Dendritic cell treated with granulocyte-macrophage colony-stimulating factor and Interleukin-4, amounts not matched to agents 40 ng/mL and 50 ng/mL, for 4 days (primary cell): ENCODE data around the gene RRP8.

Experiments used
- H3K27ac Mint-ChIP-seq: one replicate; pipeline ENCODE4 v1.8.0; 2022; ENCODE audit warnings: mild to moderate bottlenecking, mixed read lengths
- H3K27me3 Mint-ChIP-seq: one replicate; pipeline ENCODE4 v1.8.0; 2022; ENCODE audit warnings: mild to moderate bottlenecking, mixed read lengths
- H3K36me3 Mint-ChIP-seq: one replicate; pipeline ENCODE4 v1.8.0; 2022; ENCODE audit warnings: low read depth, mixed read lengths
- H3K4me1 Mint-ChIP-seq: one replicate; pipeline ENCODE4 v1.8.0; 2022; ENCODE audit warnings: low read depth, mixed read lengths
- H3K4me3 Mint-ChIP-seq: one replicate; pipeline ENCODE4 v1.8.0; 2022; ENCODE audit warnings: mild to moderate bottlenecking, moderate library complexity, mixed read lengths
- H3K9me3 Mint-ChIP-seq: one replicate; pipeline ENCODE4 v1.8.0; 2022; ENCODE audit warnings: mixed read lengths
- intact Hi-C: fragments of 100-400 bp; cut with micrococcal nuclease; formaldehyde crosslinking; loops from one replicate; pipeline ENCODE4 v1.15.0; 2022

Gene RRP8

GRCh38 chr11:6587360-6587953 lies 16.0 kb downstream of the RRP8 start:
- intact Hi-C loops: no loop called here
- Mint-ChIP-seq H3K4me3 (no peak overlapping the region), H3K27me3 (no peaks in the 10 kb centered on the region), H3K27ac (no peak overlapping the region), H3K36me3 (peaks cover 62% of the 10 kb centered on the region), H3K9me3 (peaks cover 26% of the 10 kb centered on the region), H3K4me1 (no peaks in the 10 kb centered on the region)

DNA sequence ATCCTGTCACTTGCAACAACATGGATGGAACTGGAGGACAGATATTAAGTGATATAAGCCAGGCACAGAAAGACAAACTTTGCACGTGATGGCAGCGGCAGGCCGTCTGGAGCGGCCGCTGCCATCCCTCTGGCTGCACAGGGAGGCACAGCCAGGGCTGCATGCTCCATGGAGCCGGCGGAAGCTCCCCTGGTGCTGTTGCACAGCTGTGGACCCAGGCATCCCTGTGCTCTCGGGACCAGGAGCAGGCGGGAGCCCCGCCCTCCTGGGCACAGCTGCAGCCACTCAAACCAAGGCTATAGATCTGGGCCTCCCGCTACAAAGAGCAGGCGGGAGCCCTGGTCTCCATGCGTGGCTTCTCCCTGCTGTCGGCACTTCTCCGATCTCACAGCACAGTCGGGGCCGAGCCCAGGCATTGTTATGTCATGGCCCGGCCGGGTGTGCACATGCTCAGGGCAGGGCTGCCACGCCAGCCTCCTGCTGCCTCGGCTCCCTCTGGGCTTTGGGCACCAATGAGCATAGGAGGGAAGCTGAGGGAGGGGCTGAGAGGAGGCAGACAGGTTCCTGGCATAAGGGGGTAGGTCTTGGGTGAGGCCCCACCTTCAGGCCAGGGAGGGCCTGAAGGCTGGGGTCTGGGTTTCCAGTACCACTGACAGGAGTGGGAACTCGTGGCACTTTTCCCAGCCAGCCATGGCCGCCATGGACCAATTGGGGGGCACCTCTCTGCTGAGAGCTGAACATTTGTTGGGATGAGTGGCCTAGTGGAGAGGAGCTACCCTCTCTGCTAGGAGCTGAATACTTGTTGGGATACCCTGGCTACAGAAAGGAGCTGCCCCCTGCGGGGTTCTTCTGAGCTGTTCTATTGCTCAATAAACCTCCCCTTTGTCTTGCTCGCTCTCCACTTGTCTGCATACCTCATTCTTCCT lies 16.7 kb downstream of the RRP8 start:
- Mint-ChIP-seq H3K27me3 (no peaks in the 10 kb centered on the region), H3K4me3 (no peak overlapping the region), H3K4me1 (no peaks in the 10 kb centered on the region), H3K9me3 (peaks cover 27% of the 10 kb centered on the region), H3K36me3 (peaks cover 55% of the 10 kb centered on the region), H3K27ac (no peak overlapping the region)
- intact Hi-C loops: no loop called here

GRCh38 chr11:6584528-6584927 lies 18.9 kb downstream of the RRP8 start:
- H3K9me3 Mint-ChIP-seq: peaks cover 27% of the 10 kb centered on the region
- H3K4me3 Mint-ChIP-seq: no peak overlapping the region
- peaks cover 62% of the 10 kb centered on the region for H3K36me3 Mint-ChIP-seq
- no peaks in the 10 kb centered on the region for H3K27me3 Mint-ChIP-seq
- H3K4me1 Mint-ChIP-seq: no peaks in the 10 kb centered on the region
- no peak overlapping the region for H3K27ac Mint-ChIP-seq
- intact Hi-C loops: no loop called here

- intact Hi-C loops: no loop called here
- H3K9me3 Mint-ChIP-seq: peaks cover 27% of the 10 kb centered on the region
- H3K36me3 Mint-ChIP-seq: peaks cover 64% of the 10 kb centered on the region
- H3K4me1 Mint-ChIP-seq: no peaks in the 10 kb centered on the region
- H3K27me3 Mint-ChIP-seq: no peaks in the 10 kb centered on the region
- H3K27ac Mint-ChIP-seq: no peak overlapping the region
- no peak overlapping the region for H3K4me3 Mint-ChIP-seq
Observed at GRCh38 chr11:6583584-6583983, 19.8 kb downstream of the RRP8 start.

- intact Hi-C loops: no loop called here
- Mint-ChIP-seq H3K4me3 (no peak overlapping the region), H3K9me3 (peaks cover 23% of the 10 kb centered on the region), H3K27ac (no peak overlapping the region), H3K27me3 (no peaks in the 10 kb centered on the region), H3K4me1 (peaks cover 8% of the 10 kb centered on the region), H3K36me3 (peaks cover 46% of the 10 kb centered on the region)
Observed at GRCh38 chr11:6579681-6580080, 23.7 kb downstream of the RRP8 start.

DNA sequence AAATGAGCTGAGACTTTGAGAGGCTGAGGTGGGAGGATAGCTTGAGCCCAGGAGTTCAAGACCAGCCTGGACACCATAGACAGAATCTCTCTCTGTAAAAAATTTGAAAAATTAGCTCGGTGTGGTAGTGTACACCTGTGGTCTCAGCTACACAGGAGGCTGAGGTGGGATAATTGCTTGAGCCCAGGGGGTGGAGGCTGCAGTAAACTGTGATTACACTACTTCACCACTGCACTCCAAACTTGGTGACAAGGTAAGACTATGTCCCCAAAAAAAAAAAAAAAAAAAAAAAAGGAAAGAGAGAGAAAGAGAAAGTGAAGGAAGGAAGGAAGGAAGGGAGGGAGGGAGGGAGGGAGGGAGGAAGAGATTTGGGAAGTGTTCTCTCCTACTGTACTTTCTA lies 25.3 kb downstream of the RRP8 start:
- Mint-ChIP-seq H3K27ac (no peak overlapping the region), H3K36me3 (peaks cover 31% of the 10 kb centered on the region), H3K27me3 (no peaks in the 10 kb centered on the region), H3K4me3 (no peak overlapping the region), H3K4me1 (peaks cover 8% of the 10 kb centered on the region), H3K9me3 (peaks cover 7% of the 10 kb centered on the region)
- intact Hi-C loops: no loop called here

DNA sequence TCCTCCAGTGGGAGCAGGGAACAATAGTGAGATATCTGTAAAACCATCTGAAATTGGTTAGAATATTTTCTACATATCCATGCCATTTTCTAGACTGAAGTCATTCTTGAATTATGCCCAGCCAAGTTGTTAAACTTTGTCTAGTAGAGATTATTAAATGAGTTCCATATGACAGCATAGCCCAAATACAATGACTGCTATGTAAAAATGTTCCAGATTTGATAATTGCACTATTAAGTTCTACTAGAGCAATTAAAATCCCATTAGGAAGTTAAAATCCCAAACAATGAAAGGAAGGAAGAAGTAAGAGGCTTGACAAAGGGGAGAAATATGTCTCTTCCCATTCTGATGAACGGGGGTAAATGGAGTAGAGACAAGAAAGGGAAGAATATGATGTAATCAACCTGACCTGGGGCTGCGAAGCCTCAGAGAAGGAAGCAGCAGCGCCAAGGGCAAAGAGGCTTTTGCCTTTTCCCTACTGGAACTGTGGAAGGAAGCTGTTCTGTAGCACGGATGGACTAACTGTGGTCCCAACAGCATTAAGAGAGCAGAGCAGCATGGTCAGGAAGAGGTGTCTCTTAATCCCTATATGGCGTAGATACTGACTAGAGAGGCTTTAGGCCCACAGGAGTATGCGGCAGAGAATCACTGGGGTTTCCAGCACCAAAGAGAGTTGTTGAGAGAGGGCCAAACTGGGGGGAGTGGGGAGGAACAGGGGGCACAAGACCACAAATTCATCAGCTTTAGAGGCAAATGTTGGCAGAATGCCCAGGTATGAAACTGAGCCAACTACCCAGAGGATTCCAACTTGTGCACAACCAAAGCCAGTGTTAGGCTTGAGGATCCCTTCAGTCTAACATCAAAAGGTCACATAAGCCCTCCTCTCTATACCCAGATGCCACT lies 26.7 kb downstream of the RRP8 start:
- H3K36me3 Mint-ChIP-seq: peaks cover 36% of the 10 kb centered on the region
- H3K4me3 Mint-ChIP-seq: no peak overlapping the region
- H3K27me3 Mint-ChIP-seq: peaks cover 3% of the 10 kb centered on the region
- no peak overlapping the region for H3K27ac Mint-ChIP-seq
- no peaks in the 10 kb centered on the region for H3K9me3 Mint-ChIP-seq
- intact Hi-C loops: no loop called here
- H3K4me1 Mint-ChIP-seq: peaks cover 8% of the 10 kb centered on the region

DNA sequence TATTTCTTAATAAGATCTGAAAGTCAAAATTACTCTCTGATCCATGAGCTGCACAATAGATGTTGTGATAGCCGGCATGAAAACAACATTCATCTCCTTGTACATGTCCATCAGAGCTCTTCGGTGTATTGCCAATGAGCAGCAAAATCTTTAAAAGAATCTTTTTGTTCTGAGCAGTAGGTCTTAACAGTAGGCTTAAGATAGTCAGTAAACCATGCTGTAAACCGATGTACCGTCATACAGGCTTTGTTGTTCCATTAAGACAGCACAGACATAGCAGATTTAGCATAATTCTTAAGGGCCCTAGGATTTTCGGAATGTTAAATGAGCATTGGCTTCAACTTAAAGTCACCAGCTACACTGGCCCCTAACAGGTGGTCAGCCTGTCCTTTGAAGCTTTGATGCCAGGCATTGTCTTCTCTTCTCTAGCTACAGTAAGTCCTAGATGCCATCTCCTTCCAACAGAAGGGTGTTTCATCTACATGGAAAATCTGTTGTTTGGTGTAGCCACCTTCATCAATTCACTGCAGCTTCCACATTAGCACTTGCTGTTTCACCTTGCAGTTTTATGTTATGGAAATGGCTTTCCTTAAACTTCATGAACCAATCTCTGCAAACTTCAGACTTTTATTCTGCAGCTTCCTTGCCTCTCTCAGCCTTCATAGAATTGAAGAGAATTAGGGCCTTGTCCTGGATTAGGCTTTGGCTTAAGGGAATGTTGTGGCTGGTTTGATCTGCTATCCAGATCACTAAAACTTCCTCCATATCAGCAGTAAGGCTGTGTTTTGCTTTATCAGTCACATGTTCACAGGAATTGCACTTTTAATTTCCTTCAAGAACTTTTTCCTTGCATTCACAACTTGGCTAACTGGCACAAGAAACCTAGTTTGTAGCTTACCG lies 28.4 kb downstream of the RRP8 start:
- Mint-ChIP-seq H3K27me3 (peaks cover 12% of the 10 kb centered on the region), H3K27ac (no peak overlapping the region), H3K4me1 (peaks cover 8% of the 10 kb centered on the region), H3K36me3 (peaks cover 30% of the 10 kb centered on the region), H3K4me3 (no peak overlapping the region), H3K9me3 (no peaks in the 10 kb centered on the region)
- intact Hi-C loops: no loop called here

- H3K4me1 Mint-ChIP-seq: peaks cover 17% of the 10 kb centered on the region
- H3K36me3 Mint-ChIP-seq: peaks cover 19% of the 10 kb centered on the region
- intact Hi-C loops: no loop called here
- H3K27me3 Mint-ChIP-seq: peaks cover 12% of the 10 kb centered on the region
- no peaks in the 10 kb centered on the region for H3K9me3 Mint-ChIP-seq
- no peak overlapping the region for H3K4me3 Mint-ChIP-seq
- H3K27ac Mint-ChIP-seq: no peak overlapping the region
Observed at GRCh38 chr11:6572215-6572614, 31.2 kb downstream of the RRP8 start.

GRCh38 chr11:6571434-6572008 lies 31.9 kb downstream of the RRP8 start:
- H3K4me3 Mint-ChIP-seq: no peak overlapping the region
- no peak overlapping the region for H3K27ac Mint-ChIP-seq
- no peaks in the 10 kb centered on the region for H3K9me3 Mint-ChIP-seq
- H3K4me1 Mint-ChIP-seq: peaks cover 10% of the 10 kb centered on the region
- intact Hi-C loops: no loop called here
- peaks cover 12% of the 10 kb centered on the region for H3K27me3 Mint-ChIP-seq
- peaks cover 19% of the 10 kb centered on the region for H3K36me3 Mint-ChIP-seq

GRCh38 chr11:6570691-6571427 lies 32.6 kb downstream of the RRP8 start:
- Mint-ChIP-seq H3K27ac (no peak overlapping the region), H3K36me3 (peaks cover 19% of the 10 kb centered on the region), H3K4me1 (peaks cover 8% of the 10 kb centered on the region), H3K27me3 (peaks cover 12% of the 10 kb centered on the region), H3K4me3 (no peak overlapping the region), H3K9me3 (no peaks in the 10 kb centered on the region)
- intact Hi-C loops: no loop called here

DNA sequence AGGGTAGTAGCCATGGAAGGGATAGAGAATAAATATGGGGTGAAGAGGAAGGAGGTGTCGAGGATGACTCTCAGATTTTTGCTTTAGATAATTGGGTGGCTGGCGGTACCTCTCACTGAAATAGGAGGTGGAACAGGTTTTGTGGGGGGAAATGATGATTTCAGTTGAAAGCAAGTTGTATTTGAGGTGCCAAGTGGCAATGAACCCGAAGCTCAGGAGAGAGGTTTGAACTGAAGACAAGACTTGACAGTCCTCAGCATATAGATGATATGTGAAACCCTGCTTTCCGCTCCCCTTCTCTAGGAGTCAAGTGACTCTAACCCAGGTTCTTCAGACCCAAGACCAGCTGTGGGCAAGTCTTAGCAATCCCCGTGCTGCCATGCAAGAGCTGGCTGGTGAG lies 33.7 kb downstream of the RRP8 start:
- peaks cover 8% of the 10 kb centered on the region for H3K4me1 Mint-ChIP-seq
- no peaks in the 10 kb centered on the region for H3K9me3 Mint-ChIP-seq
- H3K27ac Mint-ChIP-seq: no peak overlapping the region
- H3K4me3 Mint-ChIP-seq: no peak overlapping the region
- peaks cover 12% of the 10 kb centered on the region for H3K27me3 Mint-ChIP-seq
- intact Hi-C loops: no loop called here
- peaks cover 19% of the 10 kb centered on the region for H3K36me3 Mint-ChIP-seq
